Measurements from ENCODE around the gene ASB13.
"Not testable (repeated sequence)": the region's sequence is repeated elsewhere in the genome, so short reads cannot be mapped to it uniquely, and the experiment has no call there.

ASB13 gene

GRCh38 chr10:5622186-5622960 is 44.0 kb downstream of the ASB13 start:
- TF ChIP-seq L3MBTL2 (conservative IDR thresholded peaks at IDR 0.05), result no peak
- ChIA-PET POLR2A (interaction anchor here (0.9 to 1.9 kb wide), 5 partner anchors 9 to 178 kb away, joined by 3 to 5 read pairs (median 3); no protein-coding TSS in a partner anchor), CTCF (interaction anchor here (0.6 to 2.9 kb wide), 16 partner anchors 7 to 852 kb away, joined by 3 to 30 read pairs (median 4); no protein-coding TSS in a partner anchor)
- no peak for DNase-seq (ENCODE audit: extremely low spot score)

- DNase-seq (ENCODE audit: extremely low spot score); POLR2A ChIA-PET: not testable (repeated sequence)
- CTCF ChIA-PET, result interaction anchor here (0.8 to 2.9 kb wide), 2 partner anchors 8 to 180 kb away, joined by 4 to 30 read pairs; no protein-coding TSS in a partner anchor
Observed at GRCh38 chr10:5621371-5621770, 45.0 kb downstream of the ASB13 start.

- ChIA-PET POLR2A (no interaction called here), CTCF (no interaction called here)
- DNase-seq (ENCODE audit: extremely low spot score), result no peak
- TF ChIP-seq TARDBP (IDR thresholded peaks at IDR 0.05) (no peak), CTBP1 (IDR thresholded peaks at IDR 0.05; ENCODE audit: borderline replicate concordance) (no peak), PKNOX1 (IDR thresholded peaks at IDR 0.05) (no peak), SP1 (IDR thresholded peaks at IDR 0.05) (no peak), ZNF384 (IDR thresholded peaks at IDR 0.05) (no peak), ELF4 (IDR thresholded peaks at IDR 0.05) (no peak), NFRKB (IDR thresholded peaks at IDR 0.05) (no peak), HDGF (IDR thresholded peaks at IDR 0.05; ENCODE audit: borderline replicate concordance) (no peak), FOXA1 (IDR thresholded peaks at IDR 0.05) (no peak), SUZ12 (IDR thresholded peaks at IDR 0.05) (no peak), L3MBTL2 (conservative IDR thresholded peaks at IDR 0.05) (no peak), ARNT (IDR thresholded peaks at IDR 0.05) (no peak)
Observed at GRCh38 chr10:5620966-5621365, 45.4 kb downstream of the ASB13 start.

GRCh38 chr10:5620223-5620721 is 46.1 kb downstream of the ASB13 start:
- ChIA-PET CTCF (interaction anchor here (1.3 kb wide), 1 partner anchor 178 kb away, joined by 4 read pairs; no protein-coding TSS in a partner anchor), POLR2A (no interaction called here)
- TF ChIP-seq ARNT (IDR thresholded peaks at IDR 0.05) (no peak), SUZ12 (IDR thresholded peaks at IDR 0.05) (no peak), HDGF (IDR thresholded peaks at IDR 0.05; ENCODE audit: borderline replicate concordance) (no peak), FOXM1 (IDR thresholded peaks at IDR 0.05; ENCODE audit: borderline replicate concordance) (no peak), PKNOX1 (IDR thresholded peaks at IDR 0.05) (no peak)
- DNase-seq (ENCODE audit: extremely low spot score), result no peak

GRCh38 chr10:5619362-5620211 is 46.8 kb downstream of the ASB13 start:
- TF ChIP-seq FOXK2 (IDR thresholded peaks at IDR 0.05) (no peak), SUZ12 (IDR thresholded peaks at IDR 0.05) (no peak), ARNT (IDR thresholded peaks at IDR 0.05) (no peak), BHLHE40 (IDR thresholded peaks at IDR 0.05; ENCODE audit: borderline replicate concordance) (no peak), NFRKB (IDR thresholded peaks at IDR 0.05) (no peak), LEF1 (IDR thresholded peaks at IDR 0.05; ENCODE audit: borderline replicate concordance) (no peak), HDGF (IDR thresholded peaks at IDR 0.05; ENCODE audit: borderline replicate concordance) (no peak), FOXA1 (IDR thresholded peaks at IDR 0.05) (no peak), FOXM1 (IDR thresholded peaks at IDR 0.05; ENCODE audit: borderline replicate concordance) (no peak), L3MBTL2 (conservative IDR thresholded peaks at IDR 0.05) (no peak), PKNOX1 (IDR thresholded peaks at IDR 0.05) (no peak), ZNF384 (IDR thresholded peaks at IDR 0.05) (no peak), TARDBP (IDR thresholded peaks at IDR 0.05) (no peak)
- ChIA-PET CTCF (interaction anchor here (1.3 kb wide), 1 partner anchor 177 kb away, joined by 4 read pairs; no protein-coding TSS in a partner anchor), POLR2A (no interaction called here)
- DNase-seq (ENCODE audit: extremely low spot score), result no peak

DNA sequence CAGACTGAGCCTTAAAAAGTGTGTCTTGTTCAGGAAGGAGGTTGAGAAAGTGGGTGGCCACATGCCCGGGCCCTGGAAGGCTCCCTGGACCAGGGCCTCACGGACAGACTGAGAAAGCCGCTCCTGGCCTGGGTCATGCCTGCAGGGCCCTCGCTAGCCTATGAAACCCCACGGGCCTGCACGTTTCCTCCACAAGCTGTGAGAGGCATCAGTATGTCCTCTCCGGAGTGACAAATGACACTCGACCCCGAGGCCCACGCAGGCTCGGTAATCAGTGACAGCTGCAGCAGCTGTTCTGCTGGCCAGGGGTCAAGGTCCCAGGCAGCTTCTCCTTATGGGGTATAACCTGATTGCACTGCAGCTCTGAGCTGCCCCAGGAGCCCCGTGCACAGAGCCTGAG is 47.6 kb downstream of the ASB13 start:
- TF ChIP-seq PKNOX1 (IDR thresholded peaks at IDR 0.05) (no peak), FOXK2 (IDR thresholded peaks at IDR 0.05) (no peak), FOXM1 (IDR thresholded peaks at IDR 0.05; ENCODE audit: borderline replicate concordance) (no peak)
- no peak for DNase-seq (ENCODE audit: extremely low spot score)
- POLR2A ChIA-PET, result no interaction called here
- CTCF ChIA-PET, result interaction anchor here (1.3 kb wide), 1 partner anchor 177 kb away, joined by 4 read pairs; no protein-coding TSS in a partner anchor
